GM19438 (cell line): ENCODE results near the gene ACTN1.

Experiments used
- ATAC-seq: cut with Tn5 transposase; IDR thresholded peaks from one replicate; pipeline ENCODE4 v1.9.1; 2021; ENCODE audit warnings: low read depth; ENCODE audit not compliant: unreplicated experiment

ACTN1 gene

DNA sequence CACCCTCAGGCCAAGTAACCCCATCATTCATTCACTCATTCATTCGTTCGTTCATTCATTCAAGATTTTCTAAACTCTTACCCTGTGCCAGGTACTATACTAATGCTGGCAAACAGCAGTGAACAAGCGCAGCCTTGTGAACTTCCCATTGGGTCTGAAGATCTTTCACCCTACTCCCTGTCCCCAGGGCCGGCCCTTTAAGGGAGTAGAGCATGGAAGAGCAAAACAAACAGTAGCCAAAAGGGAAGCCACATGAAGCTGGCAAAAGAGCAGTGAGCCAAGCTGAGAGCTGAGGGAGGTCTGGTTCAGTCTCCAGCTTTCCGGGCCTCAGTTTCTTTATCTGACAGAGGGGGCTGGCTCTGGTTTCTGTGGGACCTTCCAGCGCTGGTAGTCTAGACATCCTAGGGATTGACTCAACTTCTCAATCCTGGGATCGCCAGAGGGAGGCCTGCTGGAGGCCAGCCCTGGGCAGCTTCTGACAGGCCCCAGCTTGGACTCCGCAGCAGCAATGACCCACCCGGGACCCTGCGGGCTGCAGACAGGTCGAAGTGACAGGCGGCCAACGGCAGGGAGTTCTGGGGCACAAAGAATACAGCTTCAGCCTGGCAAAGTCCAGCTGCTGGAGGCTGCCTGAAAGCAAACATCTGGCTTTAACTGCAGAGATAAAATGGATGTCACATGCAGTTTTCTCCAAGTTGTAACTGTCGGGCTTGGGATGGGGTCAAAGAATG lies 27.1 kb downstream of the ACTN1 start:
- ATAC-seq: no peak

DNA sequence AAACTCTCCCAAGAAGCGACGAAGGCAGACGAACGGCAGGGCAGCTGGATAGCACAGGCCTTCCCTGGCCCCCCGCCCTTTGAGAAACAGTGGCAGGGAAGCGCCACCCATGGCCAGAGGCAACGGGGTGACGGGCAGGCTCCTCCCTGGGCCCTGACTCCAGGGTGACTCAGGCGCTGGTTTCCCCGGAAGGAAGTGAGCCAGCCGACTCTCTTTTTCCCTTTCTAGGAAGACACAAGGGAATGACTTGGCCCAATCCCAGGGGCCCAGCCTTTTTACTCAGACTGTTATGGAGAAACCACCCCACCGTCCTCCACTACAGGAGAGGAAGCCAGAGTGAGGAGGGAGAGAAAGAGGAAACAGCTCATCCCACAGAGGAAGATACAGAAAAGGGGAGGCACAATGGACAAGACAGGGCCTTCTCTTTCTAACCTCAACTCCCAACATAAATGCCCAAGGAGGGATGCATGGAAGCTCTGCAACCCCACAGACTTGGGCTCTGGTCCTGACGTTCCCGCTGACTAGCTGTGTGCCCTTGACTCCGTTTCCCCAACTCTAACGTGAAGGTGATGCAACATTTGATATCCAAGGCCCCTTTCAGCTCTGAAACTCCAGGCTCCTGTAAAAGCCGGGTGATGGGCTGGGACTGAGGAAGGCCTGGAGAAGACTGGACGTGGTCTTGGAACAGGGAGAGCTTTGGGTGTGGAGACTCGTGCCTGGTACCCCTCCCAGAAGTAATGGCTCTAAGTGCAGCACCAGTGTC lies 27.9 kb downstream of the ACTN1 start:
- no peak for ATAC-seq

DNA sequence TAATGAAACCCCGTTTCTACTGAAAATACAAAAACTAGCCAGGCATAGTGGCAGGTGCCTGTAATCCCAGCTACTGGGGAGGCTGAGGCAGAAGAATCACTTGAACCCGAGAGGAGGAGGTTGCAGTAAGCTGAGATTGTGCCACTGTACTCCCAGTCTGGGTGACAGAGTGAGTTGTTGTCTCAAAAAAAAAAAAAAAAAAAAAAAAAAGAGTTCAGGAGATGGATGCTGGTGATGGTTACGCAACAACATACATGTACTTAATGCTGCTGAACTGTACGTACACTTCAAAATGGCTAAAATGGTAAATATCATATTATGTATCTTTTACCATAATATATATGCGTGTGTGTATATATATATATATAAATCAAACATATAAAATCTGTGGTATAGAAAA lies 29.0 kb downstream of the ACTN1 start:
- no peak for ATAC-seq

DNA sequence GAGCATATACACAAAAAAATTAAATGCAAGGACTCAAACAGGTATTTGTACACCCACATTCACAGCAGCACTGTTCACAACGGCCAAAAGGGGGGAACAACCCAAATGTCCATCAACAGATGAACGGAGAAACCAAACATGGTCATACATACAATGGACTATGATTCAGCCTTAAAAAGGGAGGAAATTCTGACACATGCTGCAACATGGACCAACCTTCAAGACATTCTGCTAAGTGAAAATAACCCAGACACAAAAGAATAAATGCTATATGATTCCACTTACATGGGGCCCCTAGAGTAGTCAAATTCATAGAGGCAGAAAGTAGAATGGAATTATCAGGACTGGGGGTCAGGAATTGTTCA lies 29.5 kb downstream of the ACTN1 start:
- ATAC-seq: no peak

DNA sequence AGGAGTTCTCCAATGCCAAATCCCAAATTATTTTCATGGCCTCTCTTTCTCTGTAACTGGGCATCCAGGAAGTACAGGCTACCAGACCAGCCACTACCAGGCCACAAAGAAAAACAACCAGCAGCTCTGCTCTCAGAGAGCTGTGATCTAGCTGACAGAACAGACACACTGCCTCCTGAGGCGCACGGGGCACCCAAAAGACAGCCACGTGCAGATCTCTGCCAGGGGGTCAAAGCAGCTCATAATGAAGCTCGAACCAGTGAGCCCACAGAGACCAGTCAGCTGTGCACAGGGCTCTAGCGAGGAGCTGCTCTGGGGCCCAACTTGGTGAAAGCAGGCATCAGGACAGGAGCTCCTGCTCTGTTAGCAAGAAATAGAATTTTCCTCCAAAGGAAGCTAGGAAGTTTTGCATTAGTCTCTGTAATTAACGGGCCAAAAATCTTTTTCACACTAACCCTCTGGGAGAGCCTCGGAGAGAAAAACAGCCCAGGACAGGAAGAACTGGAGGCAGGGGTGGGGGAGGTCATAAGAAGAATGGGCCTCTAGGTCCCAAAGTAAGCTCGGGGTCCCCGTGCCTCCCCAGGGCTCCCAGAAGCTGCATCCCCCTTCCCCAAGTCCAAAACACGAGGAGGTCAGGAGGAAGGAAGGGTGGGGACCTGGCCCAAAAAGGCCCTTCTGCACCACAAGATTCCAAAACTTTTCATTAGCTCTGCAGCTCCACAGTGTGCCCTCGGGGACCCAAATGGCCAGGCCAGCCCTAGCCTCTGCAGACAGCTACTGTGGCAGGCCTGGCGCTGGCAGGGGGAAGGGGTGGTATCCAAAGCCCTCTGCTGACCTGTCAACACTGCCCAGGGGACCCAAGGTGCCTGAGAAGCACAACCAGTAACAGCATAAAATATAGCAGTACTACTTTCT lies 30.2 kb downstream of the ACTN1 start:
- no peak for ATAC-seq

DNA sequence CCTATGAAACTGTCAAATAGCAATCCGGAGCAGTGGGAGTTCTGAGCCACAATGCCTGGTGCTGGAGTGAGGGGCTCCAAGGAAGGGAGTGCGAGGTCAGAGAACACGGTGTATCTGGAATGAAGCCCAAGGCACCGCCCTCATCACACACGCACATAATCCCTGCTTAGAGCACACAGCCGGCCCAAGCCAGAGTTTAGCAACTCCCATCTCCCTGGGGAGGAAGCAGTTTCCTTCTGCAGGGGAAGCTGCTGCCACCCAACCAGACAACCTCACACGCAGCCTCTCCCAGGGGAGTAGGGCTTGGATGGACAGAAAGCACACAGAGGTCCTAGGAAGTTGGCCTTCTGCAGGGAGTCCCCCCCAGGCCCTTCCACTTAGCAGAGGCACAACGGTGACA lies 31.3 kb downstream of the ACTN1 start:
- no peak for ATAC-seq

DNA sequence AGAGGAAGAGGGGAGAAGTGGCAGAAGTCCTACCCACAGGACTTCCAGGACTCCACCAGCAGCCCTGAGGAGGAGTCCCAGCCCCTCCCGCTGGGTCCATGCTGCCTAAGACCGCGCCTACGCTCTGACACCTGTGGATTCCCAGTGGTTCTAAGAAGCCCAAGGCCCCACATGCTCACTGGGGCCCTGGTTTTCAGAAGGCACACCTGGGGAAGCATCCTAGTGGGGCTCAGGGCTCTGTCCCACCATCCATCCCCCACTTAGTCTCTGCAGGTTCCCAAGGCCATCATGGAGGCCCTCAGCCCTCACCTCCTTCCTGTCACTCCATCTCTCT lies 32.6 kb downstream of the ACTN1 start:
- ATAC-seq: no peak

DNA sequence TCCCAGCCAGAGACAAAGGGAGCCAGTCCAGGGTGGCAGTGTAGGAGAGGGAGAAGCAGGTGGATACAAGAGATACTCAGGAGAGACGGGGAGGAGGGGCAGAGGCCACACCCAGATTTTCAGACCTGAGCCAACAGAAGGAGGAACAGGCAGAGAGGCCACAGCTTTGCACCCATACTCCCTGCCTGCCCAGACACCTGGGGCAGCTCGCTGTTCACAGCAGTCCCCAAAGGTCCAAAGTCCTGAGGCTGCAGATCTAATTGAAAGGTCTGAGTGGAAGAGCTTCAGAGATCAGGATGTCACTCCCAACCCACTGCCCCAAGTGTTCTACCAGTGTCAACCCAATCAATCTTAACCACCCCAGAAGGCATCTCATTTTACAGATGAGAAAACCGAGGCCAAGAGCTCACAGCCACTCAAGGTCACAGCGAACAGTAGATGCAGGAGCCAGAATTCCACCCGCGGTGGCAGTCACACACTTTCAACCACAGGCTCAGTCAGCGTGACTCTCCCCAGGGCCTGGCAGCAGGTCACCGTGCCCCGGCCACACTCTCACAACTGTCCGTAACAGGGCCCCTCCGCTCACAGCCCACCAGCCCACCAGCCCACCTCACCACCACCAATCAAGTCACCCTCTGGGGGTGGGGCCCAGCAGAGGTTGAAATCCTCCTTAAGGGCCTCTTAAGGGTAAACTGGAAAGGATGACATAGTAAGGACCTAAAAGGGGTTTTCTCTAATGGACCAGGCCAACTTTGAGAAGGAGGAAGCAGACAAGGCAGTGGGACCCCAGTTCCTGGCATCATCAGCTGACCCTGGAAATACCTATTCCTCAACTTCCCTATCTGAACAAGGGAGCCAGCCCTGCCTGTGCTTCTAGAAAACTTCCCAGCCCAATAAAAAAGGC lies 33.3 kb downstream of the ACTN1 start:
- ATAC-seq: no peak

DNA sequence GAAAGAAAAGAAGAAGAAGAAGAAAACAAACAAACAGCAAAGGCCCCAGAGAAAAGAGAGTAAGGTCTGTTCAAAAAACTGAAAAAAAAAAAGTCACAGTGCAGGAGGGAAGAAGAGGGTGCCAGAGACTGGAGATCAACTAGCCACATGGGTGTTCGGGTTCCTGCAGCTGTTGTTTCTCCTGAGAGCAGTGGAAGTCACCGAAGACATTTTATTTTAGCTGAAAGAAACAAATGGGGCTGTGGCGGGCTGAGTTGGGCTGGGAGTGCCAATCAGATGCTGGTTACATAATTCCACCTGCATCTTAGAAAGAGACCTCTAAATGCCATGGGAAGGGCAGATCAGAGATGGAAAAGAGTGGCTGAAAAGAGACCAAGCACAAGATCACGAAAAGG lies 33.9 kb downstream of the ACTN1 start:
- no peak for ATAC-seq

DNA sequence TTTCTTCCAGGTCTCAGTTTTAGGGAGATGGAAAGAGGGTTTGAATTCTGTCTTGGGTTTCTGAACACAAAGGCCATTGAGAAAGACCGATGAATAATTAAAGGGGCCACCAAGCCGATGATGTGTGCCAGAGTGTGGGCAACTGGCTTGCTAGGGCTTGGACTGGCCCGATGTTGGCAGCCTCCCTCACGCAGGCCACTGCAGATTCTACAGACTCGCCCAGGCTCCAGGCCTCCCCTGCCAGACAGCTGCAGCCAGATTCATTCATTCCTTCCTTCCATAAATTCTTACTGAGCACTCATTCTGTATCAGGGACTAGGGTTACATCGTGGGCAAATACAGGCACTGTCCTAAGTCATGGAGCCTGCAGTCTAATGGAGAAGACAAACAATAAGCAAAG lies 34.9 kb downstream of the ACTN1 start:
- ATAC-seq: no peak

DNA sequence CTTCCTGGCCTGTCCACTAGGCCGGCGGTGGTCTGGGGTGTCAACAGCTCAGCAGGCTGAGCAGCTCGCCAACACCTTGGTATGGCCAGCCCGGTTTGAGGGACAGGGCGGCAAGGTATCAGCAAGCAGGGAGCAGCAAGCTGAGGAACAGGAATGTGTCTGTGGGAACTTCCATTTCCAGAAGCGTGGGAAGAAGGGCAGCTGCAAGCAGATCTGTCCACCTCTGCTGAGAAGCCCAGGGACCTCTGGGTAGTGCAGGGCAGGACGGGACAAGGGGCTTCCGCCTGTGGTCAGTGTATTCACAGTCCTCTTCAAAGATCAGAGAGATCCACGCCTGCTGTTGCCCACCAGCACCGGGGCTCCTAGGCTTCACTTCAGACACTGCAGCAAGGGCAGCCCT lies 36.0 kb downstream of the ACTN1 start:
- no peak for ATAC-seq

DNA sequence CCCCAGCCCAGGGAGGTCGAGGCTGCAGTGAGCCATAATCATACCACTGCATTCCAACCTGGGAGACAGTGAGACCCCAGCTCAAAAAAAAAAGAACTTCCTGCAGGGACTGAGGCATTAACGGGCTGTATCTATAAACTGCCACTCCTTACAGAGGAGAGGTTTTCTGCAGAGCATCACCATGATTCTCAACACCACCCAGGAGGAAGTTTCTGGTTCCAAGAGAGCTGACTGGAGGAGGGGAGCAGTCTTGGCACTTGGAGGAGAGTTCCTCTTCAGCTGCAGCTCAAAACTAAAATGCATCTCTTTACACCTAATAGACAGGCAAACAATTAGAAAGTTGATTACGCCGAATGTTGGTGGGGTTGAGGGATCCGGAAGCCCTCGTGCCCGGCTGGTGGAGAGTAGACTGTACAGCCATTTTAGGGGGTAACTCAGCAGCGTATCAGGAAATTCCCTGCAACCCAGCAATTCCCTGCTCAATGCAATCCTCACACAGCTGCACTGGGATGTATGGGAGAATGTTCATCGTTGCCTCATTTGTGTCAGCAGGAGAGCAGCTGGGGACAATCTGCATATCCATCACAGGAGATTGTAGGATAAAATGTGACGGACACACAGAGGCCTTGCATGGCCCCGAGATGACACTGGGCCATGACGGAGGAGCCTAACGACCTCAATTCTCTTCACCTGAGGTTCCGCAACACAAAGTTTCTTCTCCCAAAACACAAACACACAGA lies 36.6 kb downstream of the ACTN1 start:
- ATAC-seq: no peak

DNA sequence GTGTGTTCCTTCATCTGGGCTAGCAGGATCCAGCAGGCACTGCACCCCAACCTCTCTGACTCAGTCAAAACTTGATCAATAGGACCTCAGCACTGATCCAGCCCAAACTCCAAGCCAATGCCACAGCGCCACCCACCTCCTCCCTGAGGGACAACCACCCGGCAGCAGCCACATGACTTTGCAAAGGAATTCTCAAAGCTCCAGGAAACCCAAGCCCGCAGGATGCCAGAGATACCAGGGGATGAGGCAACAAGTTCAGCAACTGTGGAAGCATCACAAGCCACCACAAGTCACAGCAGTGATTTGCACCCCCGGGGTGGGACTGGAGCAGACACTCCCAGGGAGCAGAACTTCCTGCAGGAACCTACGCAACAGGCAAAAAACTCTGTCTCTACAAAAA lies 37.3 kb downstream of the ACTN1 start:
- no peak for ATAC-seq

DNA sequence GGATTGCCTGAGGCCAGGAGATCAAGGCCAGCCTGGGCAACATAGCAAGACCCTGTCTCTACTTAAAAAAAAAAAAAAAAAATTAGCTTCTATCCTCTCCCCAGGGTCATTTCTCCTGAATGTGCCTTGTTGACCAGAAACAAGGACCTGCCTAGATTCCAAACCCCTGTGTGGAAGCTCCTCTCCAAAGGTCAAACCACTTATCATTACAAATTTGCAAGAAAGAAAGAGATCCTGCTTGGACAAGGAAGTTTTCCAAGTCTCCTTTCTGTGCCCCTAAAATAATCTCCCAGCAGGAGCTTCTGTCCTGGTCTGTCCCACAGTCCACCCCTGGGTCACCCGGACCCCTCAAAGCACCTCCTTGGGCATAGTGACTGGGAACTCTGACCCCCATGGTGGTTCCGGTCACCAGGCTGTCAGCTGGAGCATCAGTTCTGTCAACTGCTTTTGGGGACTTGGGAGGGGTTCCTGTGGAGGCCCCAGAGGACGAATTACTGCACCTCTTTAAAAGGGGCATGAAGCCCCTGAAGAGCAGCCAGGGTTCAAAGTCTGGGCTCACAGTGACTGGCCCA lies 38.4 kb downstream of the ACTN1 start:
- no peak for ATAC-seq

DNA sequence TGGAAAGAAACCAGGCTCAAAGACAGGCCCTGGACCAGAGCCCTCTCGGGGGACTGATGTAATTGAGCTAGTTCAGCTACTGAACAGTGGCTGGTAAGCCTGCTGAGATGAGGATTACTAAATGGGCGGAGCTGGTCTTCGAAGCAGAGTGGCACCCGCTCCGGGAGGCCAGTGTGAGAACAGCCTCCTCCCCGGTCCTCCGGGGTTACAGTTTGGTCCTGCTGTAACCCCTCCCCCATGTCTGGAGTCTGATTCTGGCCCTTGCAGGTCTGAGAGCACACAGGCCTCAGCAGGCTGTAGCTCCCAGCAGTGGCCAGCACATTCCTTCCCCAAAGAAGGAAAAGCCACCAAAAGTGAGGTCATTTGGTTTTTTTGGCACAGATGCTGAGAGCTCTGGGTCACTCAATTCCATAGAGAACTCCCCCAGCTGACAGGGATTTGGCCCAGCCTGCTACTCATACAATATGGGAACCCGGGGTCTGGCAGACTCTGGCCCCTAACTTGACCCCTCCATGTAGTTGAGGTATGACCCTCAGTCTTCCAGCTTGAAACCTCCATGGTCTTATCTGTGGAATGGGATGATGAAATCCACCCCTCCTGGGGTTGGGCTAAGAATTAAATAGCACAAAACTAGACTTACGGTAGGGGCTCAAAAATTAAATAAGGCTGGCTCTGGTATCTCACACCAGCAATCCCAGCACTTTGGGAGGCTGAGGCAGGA lies 39.0 kb downstream of the ACTN1 start:
- no peak for ATAC-seq

DNA sequence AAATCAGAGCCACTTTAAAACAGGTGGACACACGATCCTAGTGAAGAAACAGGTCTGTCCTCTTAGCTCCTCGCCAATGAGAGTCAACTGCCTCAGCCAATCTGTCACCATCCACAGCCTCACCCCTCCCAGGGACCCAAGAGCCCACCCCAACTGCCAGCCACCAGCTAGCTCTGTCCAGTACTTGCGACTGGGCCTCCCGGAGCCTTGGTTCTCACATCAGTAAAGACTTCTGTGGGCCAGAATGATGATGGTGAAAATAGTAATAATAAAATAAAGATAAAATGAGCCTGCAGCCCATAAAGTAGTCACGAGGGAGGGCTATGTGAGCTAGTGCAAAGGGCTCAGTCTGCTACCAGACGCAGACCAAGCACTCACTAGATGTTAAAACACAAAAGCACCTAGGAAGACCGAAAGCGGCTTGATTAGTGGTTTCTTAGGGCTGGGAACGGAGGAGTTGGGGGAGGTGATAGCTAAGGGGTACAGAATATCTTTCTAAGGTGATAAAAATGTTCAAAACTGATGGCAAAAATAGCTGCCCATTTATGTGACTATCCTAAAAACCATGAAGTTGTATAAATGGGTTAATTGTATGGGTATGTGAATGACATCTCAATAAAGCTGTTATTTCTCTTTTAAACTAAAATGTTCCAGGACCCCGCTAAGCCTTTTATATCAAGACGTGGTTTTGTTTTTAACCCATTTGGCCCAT lies 39.8 kb downstream of the ACTN1 start:
- ATAC-seq: no peak

DNA sequence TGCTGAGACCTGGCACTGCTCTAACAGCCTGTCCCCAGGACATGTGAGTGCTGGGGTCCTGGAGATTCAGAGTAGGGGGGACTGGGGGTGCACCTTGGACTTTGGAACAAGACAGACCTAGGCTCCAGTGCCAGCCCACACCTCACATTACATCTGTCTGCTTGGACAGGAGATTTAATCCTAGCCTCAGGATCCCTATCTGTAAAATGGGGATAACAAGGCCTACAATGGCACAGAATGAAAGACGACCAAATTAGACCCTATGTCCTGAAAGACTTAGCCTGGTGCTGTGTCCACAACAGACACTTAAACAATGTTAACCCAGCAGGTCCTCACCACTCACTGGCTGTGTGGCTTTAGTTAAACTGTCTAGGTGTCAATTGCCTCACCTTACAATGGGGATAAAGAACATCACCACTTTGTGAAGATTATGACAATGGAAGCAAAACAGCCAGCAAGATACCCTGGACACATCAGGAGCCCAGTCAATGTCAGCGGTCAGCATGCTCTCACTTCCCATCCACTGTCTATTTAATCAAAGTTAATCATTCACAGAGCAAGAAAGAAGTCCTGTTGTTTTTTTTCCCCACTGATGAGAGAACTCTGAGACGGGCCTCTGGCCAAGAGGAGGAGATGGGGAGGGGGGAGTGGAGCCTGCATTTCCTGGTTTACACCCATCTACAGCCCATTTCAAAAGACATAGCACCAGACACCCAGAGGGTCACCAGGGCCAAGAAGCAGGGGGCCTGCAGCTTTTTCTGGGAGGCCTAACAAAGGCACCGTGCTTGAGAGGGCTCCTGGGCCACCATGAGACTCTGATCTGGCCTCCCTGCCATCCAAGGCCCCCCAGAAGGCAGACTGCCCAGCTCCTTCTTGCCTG lies 40.6 kb downstream of the ACTN1 start:
- ATAC-seq: no peak
